Measurements from ENCODE around the gene PGAP3. TPM values are rescaled to one million over a fixed set of nuclear protein-coding genes. Genes with fewer than 3 reads are reported as not detected.

The PGAP3 gene
- total RNA-seq, 1 donor: 11.1 TPM

- TF ChIP-seq CTCF (IDR thresholded peaks at IDR 0.05; ENCODE audit: insufficient read depth, low read length): peak; percentile 68
- peak within 1 kb of the TSS; percentile 25 for H3K4me3 ChIP-seq (ENCODE audit: low read depth, low read length)
- peak; percentile 42 for DNase-seq (ENCODE audit: low read depth)
Observed at GRCh38 chr17:39667945-39668924, 19.6 kb downstream of the PGAP3 start, which contains the start of gene PNMT. TSS of gene PNMT (plus strand) at chr17:39668453. CDS start at chr17:39668476, 23 bp downstream.

GRCh38 chr17:39667262-39667944, 20.5 kb downstream of the PGAP3 start:
- no peak overlapping the region for H3K4me3 ChIP-seq (ENCODE audit: low read depth, low read length)
- TF ChIP-seq CTCF (IDR thresholded peaks at IDR 0.05; ENCODE audit: insufficient read depth, low read length): no peak
- DNase-seq (ENCODE audit: low read depth): no peak

- no peak for TF ChIP-seq CTCF (IDR thresholded peaks at IDR 0.05; ENCODE audit: insufficient read depth, low read length)
- DNase-seq (ENCODE audit: low read depth): no peak
- no peak overlapping the region for H3K4me3 ChIP-seq (ENCODE audit: low read depth, low read length)
Observed at GRCh38 chr17:39666601-39667261, 21.1 kb downstream of the PGAP3 start.

GRCh38 chr17:39666231-39666600, 21.6 kb downstream of the PGAP3 start:
- no peak overlapping the region for H3K4me3 ChIP-seq (ENCODE audit: low read depth, low read length)
- TF ChIP-seq CTCF (IDR thresholded peaks at IDR 0.05; ENCODE audit: insufficient read depth, low read length): no peak
- DNase-seq (ENCODE audit: low read depth): no peak

GRCh38 chr17:39665642-39666224, 22.1 kb downstream of the PGAP3 start:
- TF ChIP-seq CTCF (IDR thresholded peaks at IDR 0.05; ENCODE audit: insufficient read depth, low read length): no peak
- no peak overlapping the region for H3K4me3 ChIP-seq (ENCODE audit: low read depth, low read length)
- DNase-seq (ENCODE audit: low read depth): no peak
